Stimulated activated CD4-positive, alpha-beta T cell treated with anti-CD3 and anti-CD28 coated beads, Interleukin-2, amount 100 ng/mL, for 4 hours (primary cell): ENCODE measurements around the gene UTP14C.
"Not testable (repeated sequence)": the region's sequence is repeated elsewhere in the genome, so short reads cannot be mapped to it uniquely, and the experiment has no call there.

Source experiments
- DNase-seq: peaks from one replicate; pipeline ENCODE4 v3.0.0-alpha.2; 2020; ENCODE audit warnings: low read depth

The UTP14C gene

GRCh38 chr13:52043675-52044074 lies 19.2 kb downstream of the UTP14C start:
- no peak for DNase-seq

DNA sequence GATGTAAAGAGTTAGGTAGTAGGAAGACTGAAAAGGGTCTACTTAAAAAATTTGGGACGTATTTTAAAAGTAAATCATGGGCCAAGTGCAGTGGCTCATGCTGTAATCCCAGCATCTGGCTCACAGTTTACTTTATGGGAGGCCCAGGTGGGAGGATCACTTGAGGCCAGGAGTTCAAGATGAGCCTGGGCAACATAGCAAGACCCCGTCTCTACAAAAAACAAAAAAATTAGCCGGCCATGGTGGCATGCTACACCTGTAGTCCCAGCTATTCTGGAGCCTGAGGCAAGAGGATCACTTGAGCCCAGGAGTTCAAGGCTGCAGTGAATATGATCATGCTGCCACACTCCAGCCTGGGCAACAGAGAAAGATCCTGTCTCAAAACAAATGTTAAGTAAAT lies 23.0 kb downstream of the UTP14C start:
- no peak for DNase-seq

- DNase-seq = no peak
These were observed 24.0 kb downstream of the UTP14C start for GRCh38 chr13:52048516-52048915.

GRCh38 chr13:52051400-52051799 lies 26.9 kb downstream of the UTP14C start:
- DNase-seq = no peak

DNA sequence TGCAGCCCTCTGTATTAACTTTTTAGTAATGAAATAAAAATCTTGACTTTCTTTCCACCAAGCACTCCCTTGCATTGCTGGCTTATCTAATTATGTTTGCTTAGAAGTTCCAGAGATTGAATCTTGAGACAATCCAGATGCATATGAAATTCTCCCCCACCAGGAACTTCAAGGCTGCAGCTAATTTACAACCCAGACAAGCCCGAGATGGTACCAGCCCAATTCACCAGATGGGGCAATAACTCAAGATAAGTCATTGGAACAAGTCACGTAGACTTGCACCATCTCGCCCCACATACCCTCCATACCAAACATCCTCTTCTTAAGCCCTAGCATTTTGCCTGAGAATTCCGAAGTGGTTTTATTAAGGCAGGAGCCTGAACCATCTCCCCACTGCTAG lies 29.0 kb downstream of the UTP14C start:
- no peak for DNase-seq

DNA sequence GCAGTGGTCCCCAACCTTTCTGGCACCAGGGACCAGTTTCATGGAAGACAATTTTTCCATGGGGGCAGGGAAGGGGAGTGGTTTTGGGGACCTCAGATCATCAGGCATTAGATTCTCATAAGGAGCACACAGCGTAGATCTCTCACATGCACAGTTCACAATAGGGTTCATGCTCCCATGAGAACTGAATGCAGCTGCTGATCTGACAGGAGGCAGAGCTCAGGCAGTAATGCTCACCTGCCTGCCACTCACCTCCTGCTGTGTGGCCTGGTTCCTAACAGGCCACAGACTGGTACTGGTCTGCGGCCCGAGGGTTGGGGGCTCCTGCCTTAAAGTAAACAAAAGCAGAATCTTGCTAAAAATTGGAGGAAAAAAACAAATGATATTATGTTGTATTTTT lies 36.6 kb downstream of the UTP14C start:
- not testable (repeated sequence) for DNase-seq

DNA sequence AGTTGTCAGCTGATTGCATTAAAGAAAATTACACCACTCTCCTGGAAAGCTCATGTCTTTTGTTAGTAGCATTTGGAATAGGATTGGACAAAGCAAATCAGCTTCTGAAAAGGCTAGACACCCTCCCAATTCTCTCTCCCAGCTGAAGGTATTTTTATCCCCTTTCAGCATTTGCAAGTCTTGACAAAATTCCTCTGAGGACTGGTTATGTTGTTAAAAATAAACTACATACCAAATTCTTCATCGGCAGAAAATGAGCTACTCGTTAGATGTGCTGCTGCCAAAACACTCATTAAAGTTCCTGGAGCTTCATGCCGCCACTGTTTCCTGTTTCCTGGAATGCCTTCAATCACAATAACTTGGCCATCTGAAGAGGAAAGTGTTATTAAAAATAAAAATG lies 37.1 kb downstream of the UTP14C start:
- no peak for DNase-seq

GRCh38 chr13:52067237-52067636 lies 42.7 kb downstream of the UTP14C start:
- no peak for DNase-seq

GRCh38 chr13:52070929-52071523 lies 46.5 kb downstream of the UTP14C start:
- DNase-seq = peak; percentile 5
